Coronary artery (tissue), 2 donors: Measurements from ENCODE around the gene KCNQ1.

Experiments
- DNase-seq: peaks from one replicate; pipeline ENCODE4 v3.0.0-alpha.2; 2017; ENCODE audit warnings: low spot score
- H3K27ac ChIP-seq, 2 donors: fragments of 200-600 bp; sonication (generic); one replicate each; pipeline ENCODE4 v1.5.1; 2016 to 2019
- H3K4me3 ChIP-seq: fragments of 200-600 bp; sonication (generic); 2 replicates; pipeline ENCODE4 v1.5.1; 2016; ENCODE audit warnings: mild to moderate bottlenecking, moderate library complexity
- TF ChIP-seq, protein P1 (sequence below): fragments of 200-600 bp; sonication (generic); IDR thresholded peaks from one replicate; pipeline ENCODE4 v1.5.1; 2019; ENCODE audit warnings: antibody characterized with exemption

KCNQ1 gene

DNA sequence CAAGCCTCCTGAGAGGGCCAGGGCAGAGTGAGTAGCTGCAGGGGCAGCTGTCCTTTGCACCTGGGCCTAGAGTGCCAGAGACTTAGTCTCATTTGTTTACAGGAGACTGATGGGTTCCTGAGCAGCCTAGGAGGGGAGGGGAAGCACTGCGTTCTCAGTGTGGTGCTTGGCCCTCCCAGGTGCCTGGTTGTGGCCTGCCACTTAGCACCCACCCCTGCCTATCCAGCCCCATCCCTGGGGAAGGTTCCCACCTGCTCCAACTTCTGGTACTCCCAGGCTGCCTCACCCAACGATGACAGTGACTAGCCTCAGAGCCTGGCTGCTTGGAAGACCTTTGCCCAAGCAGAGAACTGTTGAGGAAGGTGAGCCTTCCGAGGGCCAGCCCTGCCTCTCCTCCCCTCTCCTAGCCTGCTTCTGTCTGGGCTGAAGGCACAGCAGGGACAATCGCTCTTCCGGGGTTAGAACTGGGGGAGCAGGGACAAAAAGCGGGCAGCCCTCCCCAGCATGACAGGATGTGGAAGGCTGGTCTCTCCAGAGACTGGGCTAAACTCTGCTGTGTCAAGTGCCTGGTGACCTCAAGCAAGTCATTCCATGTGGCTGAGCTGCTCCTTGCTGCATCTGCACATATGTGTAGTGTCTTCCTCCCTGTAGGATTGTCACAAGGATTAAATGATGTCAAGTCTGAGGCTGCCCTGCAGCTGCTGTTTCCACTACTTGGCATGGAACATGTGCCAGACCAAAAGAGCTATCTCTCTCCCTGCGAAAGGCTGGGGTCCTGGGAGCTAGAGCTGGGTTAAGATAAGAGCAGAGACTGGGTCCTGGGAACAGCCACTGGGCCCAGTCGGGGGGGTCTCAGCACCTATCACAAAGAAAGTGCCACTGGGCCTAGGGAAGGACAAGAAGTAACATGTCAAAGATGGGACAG lies 245.1 kb downstream of the KCNQ1 start:
- DNase-seq, result no peak
- TF ChIP-seq, protein P1, sequence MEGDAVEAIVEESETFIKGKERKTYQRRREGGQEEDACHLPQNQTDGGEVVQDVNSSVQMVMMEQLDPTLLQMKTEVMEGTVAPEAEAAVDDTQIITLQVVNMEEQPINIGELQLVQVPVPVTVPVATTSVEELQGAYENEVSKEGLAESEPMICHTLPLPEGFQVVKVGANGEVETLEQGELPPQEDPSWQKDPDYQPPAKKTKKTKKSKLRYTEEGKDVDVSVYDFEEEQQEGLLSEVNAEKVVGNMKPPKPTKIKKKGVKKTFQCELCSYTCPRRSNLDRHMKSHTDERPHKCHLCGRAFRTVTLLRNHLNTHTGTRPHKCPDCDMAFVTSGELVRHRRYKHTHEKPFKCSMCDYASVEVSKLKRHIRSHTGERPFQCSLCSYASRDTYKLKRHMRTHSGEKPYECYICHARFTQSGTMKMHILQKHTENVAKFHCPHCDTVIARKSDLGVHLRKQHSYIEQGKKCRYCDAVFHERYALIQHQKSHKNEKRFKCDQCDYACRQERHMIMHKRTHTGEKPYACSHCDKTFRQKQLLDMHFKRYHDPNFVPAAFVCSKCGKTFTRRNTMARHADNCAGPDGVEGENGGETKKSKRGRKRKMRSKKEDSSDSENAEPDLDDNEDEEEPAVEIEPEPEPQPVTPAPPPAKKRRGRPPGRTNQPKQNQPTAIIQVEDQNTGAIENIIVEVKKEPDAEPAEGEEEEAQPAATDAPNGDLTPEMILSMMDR, result no peak
- Histone ChIP-seq H3K4me3 (no peak overlapping the region), H3K27ac (no peak overlapping the region)

DNA sequence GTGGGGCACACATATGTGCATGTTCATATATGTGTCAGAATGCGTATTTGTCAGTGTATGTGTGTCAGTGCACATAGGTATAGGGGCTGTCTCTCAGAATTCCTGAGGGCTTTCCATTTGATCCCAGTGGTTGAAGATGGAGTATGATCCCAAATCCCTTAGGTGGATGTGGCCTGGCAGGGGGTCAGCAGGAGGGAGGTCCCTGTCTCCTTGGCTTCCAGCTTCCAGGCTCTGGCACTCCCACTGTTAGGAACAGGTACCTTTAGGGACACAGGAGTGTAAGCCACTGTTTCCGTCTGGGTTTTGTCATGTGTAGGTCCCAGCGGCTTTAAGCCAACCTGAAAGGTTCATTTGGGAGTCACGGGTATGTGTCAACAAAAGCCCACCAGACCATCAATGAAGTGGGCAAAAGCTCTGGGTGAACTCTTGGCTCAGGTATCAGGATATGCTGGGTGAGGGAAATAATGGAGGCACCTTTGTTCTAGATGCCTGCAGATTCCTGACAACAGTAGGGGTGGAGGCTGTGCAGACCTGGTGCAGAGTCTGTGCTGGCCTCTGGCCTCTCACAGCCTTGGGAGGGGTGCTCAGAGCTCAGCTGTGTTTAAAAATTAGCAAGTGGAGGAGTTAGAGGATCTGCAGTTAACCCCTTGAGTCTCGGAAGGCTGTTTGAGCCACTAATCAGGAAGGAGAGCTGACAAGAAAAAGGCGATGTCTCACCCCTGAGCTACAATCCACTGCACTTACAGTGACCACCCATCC lies 246.0 kb downstream of the KCNQ1 start:
- DNase-seq, result no peak
- Histone ChIP-seq H3K4me3 (no peak overlapping the region), H3K27ac (no peak overlapping the region)
- TF ChIP-seq, protein P1, result no peak

DNA sequence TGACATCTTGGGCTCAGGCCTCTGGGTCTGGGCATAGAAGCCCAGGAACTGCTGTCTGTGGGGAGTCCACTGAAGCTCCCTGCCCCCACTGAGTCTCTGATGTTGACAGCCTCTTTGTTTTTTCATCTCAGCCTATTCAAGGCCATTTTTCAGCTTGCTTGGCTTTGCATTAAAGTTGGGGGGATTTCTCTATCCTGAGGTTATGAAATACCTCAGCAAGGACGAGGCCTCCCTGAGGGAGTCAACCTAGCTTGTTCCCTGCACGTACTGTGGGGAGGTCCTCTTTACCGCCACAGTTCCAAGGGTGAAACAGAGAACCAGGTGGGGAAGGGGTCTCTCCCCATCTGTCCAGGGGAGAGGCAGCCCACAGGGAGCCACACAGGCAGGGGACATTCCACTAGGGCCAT lies 246.6 kb downstream of the KCNQ1 start:
- Histone ChIP-seq H3K27ac (no peak overlapping the region), H3K4me3 (no peak overlapping the region)
- DNase-seq, result no peak
- TF ChIP-seq, protein P1, result no peak

- TF ChIP-seq, protein P1, result no peak
- DNase-seq, result no peak
- no peak overlapping the region for H3K4me3 ChIP-seq
- H3K27ac ChIP-seq, result no peak overlapping the region
Observed at GRCh38 chr11:2691991-2692875, 247.4 kb downstream of the KCNQ1 start.

- Histone ChIP-seq H3K27ac (no peak overlapping the region), H3K4me3 (no peak overlapping the region)
- TF ChIP-seq, protein P1, result no peak
- peak; percentile 66 for DNase-seq
Observed at GRCh38 chr11:2693271-2694261, 248.8 kb downstream of the KCNQ1 start.

DNA sequence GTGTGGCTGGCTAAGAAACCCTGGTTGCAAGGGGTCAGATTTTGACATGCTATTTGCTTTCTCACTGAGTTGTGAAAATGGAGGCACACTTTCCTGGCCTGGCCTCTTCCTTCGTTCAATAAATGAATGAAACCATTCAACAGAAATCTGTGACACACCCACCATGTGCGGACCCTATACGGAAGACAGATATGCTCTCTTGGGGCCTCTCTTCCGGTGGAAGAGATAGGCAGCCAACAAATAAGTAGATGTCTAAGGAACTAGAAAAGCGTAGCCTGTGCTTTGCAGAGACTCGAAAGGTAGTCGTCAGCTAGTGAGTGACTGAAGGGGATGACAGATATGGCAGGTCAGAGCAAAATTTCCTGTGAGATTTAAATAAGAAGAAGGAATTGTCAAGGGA lies 249.7 kb downstream of the KCNQ1 start:
- DNase-seq, result no peak
- Histone ChIP-seq H3K4me3 (no peak overlapping the region), H3K27ac (no peak overlapping the region)
- TF ChIP-seq, protein P1, result no peak
